Ascending aorta (tissue), 2 donors: Measurements from ENCODE around the gene RTL10. TPM values are rescaled to one million over a fixed set of nuclear protein-coding genes. Genes with fewer than 3 reads are reported as not detected.

Source experiments
- DNase-seq, 2 donors: peaks; one replicate each; pipeline ENCODE4 v3.0.0-alpha.2; 2019; ENCODE audit warnings: low spot score in 2 of 2
- H3K27ac ChIP-seq, 2 donors: fragments of 200-600 bp; sonication (generic); one replicate each; pipeline ENCODE4 v1.5.1; 2016 to 2017; ENCODE audit warnings: mild to moderate bottlenecking in 1 of 2
- H3K27me3 ChIP-seq: fragments of 200-600 bp; sonication (generic); one replicate; pipeline ENCODE4 v1.5.1; 2017
- H3K36me3 ChIP-seq, 2 donors: fragments of 200-600 bp; sonication (generic); one replicate each; pipeline ENCODE4 v1.5.1; 2016
- H3K4me1 ChIP-seq, 2 donors: fragments of 200-600 bp; sonication (generic); one replicate each; pipeline ENCODE4 v1.5.1; 2016 to 2017; ENCODE audit warnings: mild to moderate bottlenecking in 1 of 2
- H3K4me3 ChIP-seq, 2 donors: fragments of 200-600 bp; sonication (generic); one replicate each; pipeline ENCODE4 v1.5.1; 2016 to 2017; ENCODE audit warnings: mild to moderate bottlenecking in 1 of 2
- H3K9me3 ChIP-seq, 2 donors: fragments of 200-600 bp; sonication (generic); one replicate each; pipeline ENCODE4 v1.5.1; 2016
- intact Hi-C: fragments of 100-400 bp; cut with DNase I; formaldehyde crosslinking; loops from one replicate; pipeline ENCODE4 v1.15.1; 2023
- total RNA-seq: library from RNA; depleted of rRNA; stranded (reverse); fragments of >200 nt; gene quantifications from one replicate; pipeline ENCODE4 v1.1.0, GENCODE V29; 2016
- TF ChIP-seq, protein P1 (sequence below), 3 experiments: fragments of 200-600 bp in 2 of 3; fragments of 450-650 bp in 1 of 3; sonication (generic) in 2 of 3; IDR thresholded peaks; one replicate each; pipeline ENCODE4 v1.5.1; 2016 to 2019; ENCODE audit warnings: antibody characterized with exemption in 3 of 3, mild to moderate bottlenecking in 1 of 3, moderate library complexity in 1 of 3

RTL10 gene
- total RNA-seq, 1 donor from 2014 or later: 8.8 TPM

DNA sequence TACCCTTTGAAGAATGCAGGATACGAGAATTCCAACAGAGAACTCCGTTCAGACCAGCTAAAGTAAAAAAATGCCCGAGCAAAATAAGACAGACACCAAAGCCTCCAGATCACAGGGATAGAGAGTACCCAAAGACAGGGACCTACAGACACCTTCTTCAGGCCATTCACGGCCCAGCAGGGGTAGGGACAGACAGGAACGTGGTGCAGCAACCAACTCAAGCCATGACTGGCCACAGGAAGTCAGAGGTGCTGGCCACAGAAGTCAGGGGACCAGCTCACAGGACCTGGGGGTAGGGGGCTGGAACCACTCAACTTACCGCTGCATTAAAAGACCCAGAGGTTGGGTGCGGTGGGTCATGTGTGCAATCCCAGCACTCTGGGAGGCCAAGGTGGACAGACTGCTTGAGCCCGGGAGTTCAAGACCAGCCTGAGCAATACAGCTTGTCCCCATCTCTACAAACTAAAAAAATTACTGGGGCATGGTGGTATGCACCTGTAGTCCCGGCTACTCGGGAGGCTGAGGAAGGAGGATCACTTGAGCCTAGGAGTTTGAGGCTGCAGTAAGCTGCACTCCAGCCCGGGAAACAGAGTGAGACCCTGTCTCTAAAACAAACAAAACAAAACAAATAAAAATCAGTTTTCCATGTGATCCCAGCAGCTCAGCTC lies 47.0 kb upstream of the RTL10 start:
- Histone ChIP-seq H3K36me3 (peaks cover 27 to 45% of the 10 kb centered on the region in 2 donors), H3K9me3 (no peaks in the 10 kb centered on the region), H3K27ac (no peak overlapping the region), H3K27me3 (no peaks in the 10 kb centered on the region), H3K4me1 (no peaks in the 10 kb centered on the region), H3K4me3 (no peak overlapping the region)
- intact Hi-C loops: no loop called here
- TF ChIP-seq, protein P1, sequence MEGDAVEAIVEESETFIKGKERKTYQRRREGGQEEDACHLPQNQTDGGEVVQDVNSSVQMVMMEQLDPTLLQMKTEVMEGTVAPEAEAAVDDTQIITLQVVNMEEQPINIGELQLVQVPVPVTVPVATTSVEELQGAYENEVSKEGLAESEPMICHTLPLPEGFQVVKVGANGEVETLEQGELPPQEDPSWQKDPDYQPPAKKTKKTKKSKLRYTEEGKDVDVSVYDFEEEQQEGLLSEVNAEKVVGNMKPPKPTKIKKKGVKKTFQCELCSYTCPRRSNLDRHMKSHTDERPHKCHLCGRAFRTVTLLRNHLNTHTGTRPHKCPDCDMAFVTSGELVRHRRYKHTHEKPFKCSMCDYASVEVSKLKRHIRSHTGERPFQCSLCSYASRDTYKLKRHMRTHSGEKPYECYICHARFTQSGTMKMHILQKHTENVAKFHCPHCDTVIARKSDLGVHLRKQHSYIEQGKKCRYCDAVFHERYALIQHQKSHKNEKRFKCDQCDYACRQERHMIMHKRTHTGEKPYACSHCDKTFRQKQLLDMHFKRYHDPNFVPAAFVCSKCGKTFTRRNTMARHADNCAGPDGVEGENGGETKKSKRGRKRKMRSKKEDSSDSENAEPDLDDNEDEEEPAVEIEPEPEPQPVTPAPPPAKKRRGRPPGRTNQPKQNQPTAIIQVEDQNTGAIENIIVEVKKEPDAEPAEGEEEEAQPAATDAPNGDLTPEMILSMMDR (IDR thresholded peaks at IDR 0.05): no peak
- DNase-seq: no peak

DNA sequence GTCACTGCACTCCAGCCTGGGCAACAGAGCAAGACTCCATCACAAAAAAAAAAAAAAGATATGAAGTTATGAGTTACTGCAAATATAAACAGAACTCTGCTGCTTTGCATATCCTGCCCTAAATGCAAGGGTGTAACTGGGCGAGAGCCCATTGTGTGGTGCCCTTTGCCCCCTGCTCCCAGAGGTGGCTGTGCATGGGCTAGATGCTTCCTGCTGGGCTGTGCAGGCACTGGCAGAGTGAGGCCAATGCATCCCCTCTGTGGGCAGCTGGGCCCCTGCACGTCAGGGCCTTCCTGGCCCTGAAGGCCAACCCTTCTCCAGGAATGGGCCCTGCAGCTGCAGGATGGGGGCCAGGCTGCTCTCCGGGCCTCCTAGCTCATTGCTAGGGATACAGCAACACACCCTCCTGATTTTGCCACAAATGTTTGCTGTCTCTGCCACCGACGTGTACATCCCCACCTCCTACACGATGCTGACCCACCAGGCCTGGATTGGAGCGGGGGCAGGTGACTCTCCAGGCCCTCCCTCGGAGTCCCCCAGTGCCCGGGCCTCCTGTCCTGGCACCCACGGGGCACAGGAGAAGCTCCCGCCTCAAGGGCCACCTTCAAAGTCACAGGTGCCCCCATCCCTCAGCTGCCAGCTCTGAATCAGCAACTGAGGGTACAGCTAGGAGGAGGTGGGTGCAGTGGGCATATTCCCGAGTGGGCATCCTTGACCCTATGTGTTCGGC lies 46.2 kb upstream of the RTL10 start:
- no peak for DNase-seq
- no peaks in the 10 kb centered on the region for H3K4me1 ChIP-seq
- TF ChIP-seq, protein P1 (IDR thresholded peaks at IDR 0.05): no peak
- H3K27me3 ChIP-seq: no peaks in the 10 kb centered on the region
- no peak overlapping the region for H3K27ac ChIP-seq
- intact Hi-C loops: no loop called here
- H3K9me3 ChIP-seq: no peaks in the 10 kb centered on the region
- H3K36me3 ChIP-seq: peaks cover 27 to 45% of the 10 kb centered on the region in 2 donors
- no peak overlapping the region for H3K4me3 ChIP-seq

DNA sequence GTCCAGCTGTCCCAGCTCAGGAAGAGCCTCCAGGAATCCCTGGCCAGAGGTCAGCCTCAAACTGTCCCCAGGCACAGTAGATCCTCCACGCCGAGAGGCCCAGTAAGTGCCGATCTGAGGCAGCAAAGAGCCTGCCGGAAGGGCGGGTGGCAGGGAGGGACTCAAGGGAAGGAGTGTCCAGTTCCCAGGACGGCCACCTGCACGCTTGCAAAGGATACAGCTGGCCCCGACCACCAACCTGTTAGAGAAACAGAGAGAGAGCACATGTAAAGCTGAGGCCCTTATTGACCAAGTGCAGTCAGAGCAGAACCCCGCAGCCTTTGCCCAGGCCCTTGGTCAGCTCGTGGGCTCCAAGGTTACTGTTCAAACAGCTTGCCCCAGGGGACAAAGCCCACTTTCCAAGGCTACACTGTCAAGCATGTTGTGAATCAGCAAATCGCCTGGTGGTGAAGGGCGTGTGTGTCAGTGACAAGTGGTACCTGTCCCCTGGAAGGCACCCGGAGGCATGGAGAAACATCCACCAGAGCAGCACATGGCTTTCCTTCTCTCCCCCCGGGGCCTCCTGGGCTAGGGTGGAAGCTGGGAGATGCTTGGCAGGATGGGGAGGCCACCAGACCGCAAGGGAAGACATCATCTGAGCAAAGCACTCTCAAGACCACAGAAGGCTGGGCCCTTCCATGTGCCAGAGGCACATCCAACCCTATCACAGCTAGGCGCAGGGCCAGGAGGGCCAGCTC lies 44.3 kb upstream of the RTL10 start:
- TF ChIP-seq, protein P1 (IDR thresholded peaks at IDR 0.05): no peak
- no peak overlapping the region for H3K27ac ChIP-seq
- H3K4me1 ChIP-seq: no peaks in the 10 kb centered on the region
- H3K36me3 ChIP-seq: peaks cover 35 to 50% of the 10 kb centered on the region in 2 donors
- H3K27me3 ChIP-seq: no peaks in the 10 kb centered on the region
- intact Hi-C loops: no loop called here
- no peak overlapping the region for H3K4me3 ChIP-seq
- H3K9me3 ChIP-seq: no peaks in the 10 kb centered on the region
- no peak for DNase-seq

DNA sequence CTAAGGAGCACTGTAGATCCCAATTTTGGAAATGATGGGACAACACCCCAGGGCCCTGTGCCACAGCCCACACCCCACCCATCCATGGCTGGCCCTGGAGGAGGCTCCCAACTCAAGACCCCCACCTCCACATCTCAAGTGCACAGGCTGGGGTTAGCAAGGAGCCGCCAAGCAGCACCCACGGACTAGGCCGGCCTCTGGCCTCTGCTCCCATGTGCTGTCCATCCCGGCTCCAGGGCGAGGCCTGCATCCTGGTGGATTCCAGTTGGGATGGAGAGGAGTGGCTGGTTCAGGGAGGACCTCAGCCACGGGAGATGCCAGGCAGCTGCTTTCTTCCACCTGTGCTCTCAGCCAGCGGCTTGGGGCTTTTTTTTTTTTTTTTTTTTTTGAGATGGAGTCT lies 43.5 kb upstream of the RTL10 start:
- TF ChIP-seq, protein P1 (IDR thresholded peaks at IDR 0.05): no peak
- peaks cover 41 to 55% of the 10 kb centered on the region in 2 donors for H3K36me3 ChIP-seq

DNA sequence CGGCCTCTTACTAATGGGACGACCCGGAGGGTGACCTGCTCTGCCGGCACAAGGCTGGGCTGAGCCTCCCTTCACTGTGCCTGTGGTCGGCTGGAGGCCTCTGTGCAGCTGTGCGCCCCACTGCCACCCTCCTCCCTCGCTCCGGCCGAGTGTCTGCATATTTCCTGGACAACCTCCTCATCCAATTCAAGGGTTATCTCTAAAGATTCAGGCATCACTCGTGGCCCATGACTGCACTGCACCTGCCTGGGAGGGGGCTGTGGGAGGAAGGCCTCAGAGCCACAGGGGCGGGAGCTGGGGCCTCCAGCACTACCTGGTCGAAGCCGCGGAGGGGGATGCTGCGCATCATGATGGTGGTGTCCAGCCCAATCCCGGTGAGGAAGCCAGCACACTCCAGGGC lies 43.1 kb upstream of the RTL10 start:
- no peak for DNase-seq
- Histone ChIP-seq H3K27ac (no peak overlapping the region), H3K27me3 (no peaks in the 10 kb centered on the region), H3K4me1 (no peaks in the 10 kb centered on the region), H3K9me3 (no peaks in the 10 kb centered on the region), H3K36me3 (peaks cover 40 to 57% of the 10 kb centered on the region in 2 donors), H3K4me3 (no peak overlapping the region)
- intact Hi-C loops: no loop called here
- TF ChIP-seq, protein P1 (IDR thresholded peaks at IDR 0.05): no peak

More for the DNA sequence above, 43.5 kb upstream of the RTL10 start:
- no peak overlapping the region for H3K27ac ChIP-seq
- intact Hi-C loops: no loop called here
- no peak overlapping the region for H3K4me3 ChIP-seq
- no peak for DNase-seq
- no peaks in the 10 kb centered on the region for H3K27me3 ChIP-seq
- H3K4me1 ChIP-seq: no peaks in the 10 kb centered on the region
- H3K9me3 ChIP-seq: no peaks in the 10 kb centered on the region
